BJ (cell line): ENCODE data around the gene MYH11. TPM values are rescaled to one million over a fixed set of nuclear protein-coding genes. Genes with fewer than 3 reads are reported as not detected.
"Not testable (repeated sequence)": the region's sequence is repeated elsewhere in the genome, so short reads cannot be mapped to it uniquely, and the experiment has no call there.

Experiments used
- CTCF ChIA-PET: fragments of 350-600 bp; formaldehyde crosslinking; extraction: SDS; loops from one replicate; lab custom pipeline; 2021; ENCODE audit warnings: antibody characterized with exemption, inconsistent platforms; lab: Yijun Ruan, JAX
- POLR2A ChIA-PET: fragments of 300-600 bp; sonication (Branson Sonifier 250); formaldehyde crosslinking; extraction: SDS; loops from one replicate; lab custom pipeline; 2021; ENCODE audit warnings: antibody characterized with exemption; lab: Charles Lee
- DNase-seq: peaks from one replicate; pipeline ENCODE4 v3.0.0-alpha.2; 2011; ENCODE audit warnings: low read depth
- H3K27me3 ChIP-seq: 2 replicates; pipeline ENCODE4 v1.6.0; 2011; ENCODE audit warnings: low read length; ENCODE audit not compliant: control insufficient read depth, insufficient read depth
- H3K36me3 ChIP-seq: 2 replicates; pipeline ENCODE4 v1.5.1; 2011; ENCODE audit warnings: low read length; ENCODE audit not compliant: control insufficient read depth, insufficient read depth
- H3K4me3 ChIP-seq: 2 replicates; pipeline ENCODE4 v1.5.1; 2011; ENCODE audit warnings: low read depth, mild to moderate bottlenecking, control low read depth, low read length
- polyA plus RNA-seq: library from polyadenylated mRNA; depleted of rRNA; stranded (reverse); fragments of >200 nt; gene quantifications from 2 replicates; pipeline ENCODE4 v1.2.3, GENCODE V29; 2011
- TF ChIP-seq, protein P1 (sequence below): IDR thresholded peaks from 2 replicates; pipeline ENCODE4 v1.5.1; 2011; ENCODE audit warnings: low read depth, mild to moderate bottlenecking, control low read depth, inconsistent platforms, low read length, moderate library complexity; ENCODE audit not compliant: insufficient read depth

Gene MYH11
- polyA plus RNA-seq, 1 experiment, result 0.27 TPM

DNA sequence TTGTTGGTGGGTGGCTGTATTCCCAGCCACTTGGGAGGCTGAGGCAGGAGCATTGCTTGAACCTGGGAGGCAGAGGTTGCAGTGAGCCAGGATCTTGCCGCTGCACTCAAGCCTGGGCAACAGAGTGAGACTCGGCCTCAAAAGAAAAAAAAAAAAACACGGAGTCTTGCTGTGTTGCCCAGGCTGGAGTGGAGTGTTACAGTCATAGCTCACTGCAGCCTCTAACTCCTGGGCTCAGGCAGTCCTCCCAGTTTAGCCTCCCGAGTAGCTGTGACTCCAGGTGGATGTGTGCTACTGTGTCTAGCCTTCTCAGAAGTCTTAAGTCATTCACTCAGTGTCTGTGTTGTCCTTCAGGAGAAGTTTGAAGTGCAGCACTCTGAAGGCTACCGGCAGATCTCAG is 179.4 kb downstream of the MYH11 start:
- no peak overlapping the region for H3K4me3 ChIP-seq
- H3K27me3 ChIP-seq, result no peaks in the 10 kb centered on the region
- TF ChIP-seq, protein P1, sequence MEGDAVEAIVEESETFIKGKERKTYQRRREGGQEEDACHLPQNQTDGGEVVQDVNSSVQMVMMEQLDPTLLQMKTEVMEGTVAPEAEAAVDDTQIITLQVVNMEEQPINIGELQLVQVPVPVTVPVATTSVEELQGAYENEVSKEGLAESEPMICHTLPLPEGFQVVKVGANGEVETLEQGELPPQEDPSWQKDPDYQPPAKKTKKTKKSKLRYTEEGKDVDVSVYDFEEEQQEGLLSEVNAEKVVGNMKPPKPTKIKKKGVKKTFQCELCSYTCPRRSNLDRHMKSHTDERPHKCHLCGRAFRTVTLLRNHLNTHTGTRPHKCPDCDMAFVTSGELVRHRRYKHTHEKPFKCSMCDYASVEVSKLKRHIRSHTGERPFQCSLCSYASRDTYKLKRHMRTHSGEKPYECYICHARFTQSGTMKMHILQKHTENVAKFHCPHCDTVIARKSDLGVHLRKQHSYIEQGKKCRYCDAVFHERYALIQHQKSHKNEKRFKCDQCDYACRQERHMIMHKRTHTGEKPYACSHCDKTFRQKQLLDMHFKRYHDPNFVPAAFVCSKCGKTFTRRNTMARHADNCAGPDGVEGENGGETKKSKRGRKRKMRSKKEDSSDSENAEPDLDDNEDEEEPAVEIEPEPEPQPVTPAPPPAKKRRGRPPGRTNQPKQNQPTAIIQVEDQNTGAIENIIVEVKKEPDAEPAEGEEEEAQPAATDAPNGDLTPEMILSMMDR, result no peak
- CTCF ChIA-PET, result no interaction called here
- POLR2A ChIA-PET, result no interaction called here
- peaks cover 7% of the 10 kb centered on the region for H3K36me3 ChIP-seq
- no peak for DNase-seq

- ChIA-PET CTCF (no interaction called here), POLR2A (no interaction called here)
- TF ChIP-seq, protein P1, result no peak
- no peak for DNase-seq
- Histone ChIP-seq H3K36me3 (peaks cover 7% of the 10 kb centered on the region), H3K4me3 (no peak overlapping the region), H3K27me3 (no peaks in the 10 kb centered on the region)
Observed at GRCh38 chr16:15676506-15676905, 180.3 kb downstream of the MYH11 start.

DNA sequence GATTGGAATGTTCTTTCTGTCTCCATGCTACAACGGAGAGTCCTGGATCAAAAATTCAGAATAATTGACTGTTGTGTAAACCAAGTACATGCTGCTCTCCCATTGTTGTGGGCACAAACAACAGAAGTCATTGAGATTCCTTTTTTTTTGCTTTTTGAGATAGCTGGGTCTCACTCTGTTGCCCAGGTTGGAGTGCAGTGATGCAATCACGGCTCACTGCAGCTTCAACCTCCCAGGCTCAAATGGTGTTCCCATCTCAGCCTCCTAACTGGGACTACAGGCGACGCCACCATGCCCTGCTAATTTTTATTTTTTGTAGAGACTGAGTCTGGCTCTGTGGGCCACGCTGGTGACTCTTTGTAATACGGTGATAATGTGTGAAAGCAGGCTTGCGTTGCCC is 182.3 kb downstream of the MYH11 start:
- POLR2A ChIA-PET, result no interaction called here
- H3K27me3 ChIP-seq, result no peaks in the 10 kb centered on the region
- H3K4me3 ChIP-seq, result no peak overlapping the region
- peaks cover 8% of the 10 kb centered on the region for H3K36me3 ChIP-seq
- CTCF ChIA-PET, result no interaction called here
- TF ChIP-seq, protein P1, result no peak
- no peak for DNase-seq

- H3K4me3 ChIP-seq, result no peak overlapping the region
- peaks cover 9% of the 10 kb centered on the region for H3K36me3 ChIP-seq
- POLR2A ChIA-PET, result no interaction called here
- DNase-seq, result peak; percentile 97
- no peaks in the 10 kb centered on the region for H3K27me3 ChIP-seq
- TF ChIP-seq, protein P1, result no peak
- CTCF ChIA-PET, result interaction anchor here (1.1 to 1.7 kb wide), 4 partner anchors 11 to 31 kb away, joined by 3 to 5 read pairs (median 3); no protein-coding TSS in a partner anchor
Observed at GRCh38 chr16:15672514-15673167, 184.2 kb downstream of the MYH11 start.

- H3K4me3 ChIP-seq, H3K27me3 ChIP-seq, H3K36me3 ChIP-seq, DNase-seq, POLR2A ChIA-PET: not testable (repeated sequence)
- CTCF ChIA-PET, result interaction anchor here (1.1 to 1.7 kb wide), 4 partner anchors 12 to 32 kb away, joined by 3 to 5 read pairs (median 3); no protein-coding TSS in a partner anchor
Observed at GRCh38 chr16:15672127-15672513, 184.7 kb downstream of the MYH11 start.
